Right cardiac atrium (tissue), 5 donors: ENCODE data around the gene GDPD5. TPM values are rescaled to one million over a fixed set of nuclear protein-coding genes. Genes with fewer than 3 reads are reported as not detected.

Source experiments
- ATAC-seq, 2 donors: fragments of 200-7000 bp; cut with Tn5 transposase; one replicate each; pipeline versions ENCODE4 v1.8.0 to v1.9.1; 2020; ENCODE audit warnings: moderate library complexity in 2 of 2, mild to moderate bottlenecking in 1 of 2
- DNase-seq, 3 donors: peaks; one replicate each; pipeline ENCODE4 v3.0.0-alpha.2; 2020
- H3K27ac ChIP-seq: one replicate; pipeline ENCODE4 v1.5.1; 2013; ENCODE audit warnings: mild to moderate bottlenecking, low read length, control low read depth, moderate library complexity
- H3K27me3 ChIP-seq: one replicate; pipeline ENCODE4 v1.6.1; 2013; ENCODE audit not compliant: control insufficient read depth, insufficient read depth
- H3K4me1 ChIP-seq: one replicate; pipeline ENCODE4 v1.6.1; 2013; ENCODE audit warnings: low read length; ENCODE audit not compliant: control insufficient read depth, insufficient read depth
- H3K4me3 ChIP-seq: one replicate; pipeline ENCODE4 v1.5.1; 2013; ENCODE audit warnings: low read length, control low read depth
- H3K9me3 ChIP-seq: one replicate; pipeline ENCODE4 v1.6.1; 2013; ENCODE audit warnings: low read length; ENCODE audit not compliant: control insufficient read depth
- WGBS: extraction: QIAGEN DNeasy Blood & Tissue Kit; methylation state at CpG from one replicate; pipeline ENCODE4 v1.1.7; 2013; 5-methylcytosine and 5-hydroxymethylcytosine counted together
- intact Hi-C, 4 donors: fragments of 100-400 bp; cut with DNase I; formaldehyde crosslinking; loops; one replicate each; pipeline versions ENCODE4 v1.11.0 to v1.14.0; 2022 to 2023
- polyA plus RNA-seq: library from polyadenylated mRNA; stranded (reverse); fragments of 200-250 nt; gene quantifications from one replicate; pipeline ENCODE4 v1.2.3, GENCODE V29; 2013
- total RNA-seq, 4 donors: library from RNA; stranded (reverse); fragmentation: NEBNext Ultra II Directional; extraction: Animal tissue kit (Norgen Biotek cat#: 25700); gene quantifications; one replicate each; pipeline ENCODE4 v1.2.1, GENCODE V29; 2021
- donor health status: healthy with polysubstance abuse.
- donor health status: DM: no; HTN: yes; CAD: no.
- donor health status: DM: no; HTN: no; CAD: no.
- donor health status: DM: no; HTN: yes; CAD: no; lungs with severe emphysema.
- donor health status: DM: yes; HTN: yes; CAD: no.

The GDPD5 gene
- total and polyA plus RNA-seq, 5 donors: 5.3 to 8.5 (median 7.8) TPM

DNA sequence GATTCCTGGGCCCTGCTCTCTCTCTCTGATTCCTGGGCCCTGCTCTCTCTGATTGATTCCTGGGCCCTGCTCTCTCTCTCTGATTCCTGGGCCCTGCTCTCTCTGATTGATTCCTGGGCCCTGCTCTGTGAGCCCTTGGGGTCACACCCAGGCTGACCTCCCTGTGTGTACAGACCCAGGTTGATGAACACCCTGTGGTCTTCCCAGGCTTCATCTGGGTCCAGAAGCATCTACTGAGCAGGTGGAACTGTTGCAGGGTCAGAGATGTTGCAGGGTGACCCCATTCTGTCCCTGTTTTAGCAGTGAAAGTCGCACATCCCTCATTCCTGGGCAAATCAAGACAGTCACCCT is 16.3 kb upstream of the GDPD5 start:
- intact Hi-C loops: no loop called here
- ATAC-seq (no peak), DNase-seq (no peak)
- Histone ChIP-seq H3K9me3 (no peaks in the 10 kb centered on the region), H3K4me1 (no peaks in the 10 kb centered on the region), H3K27ac (no peak overlapping the region), H3K27me3 (no peaks in the 10 kb centered on the region), H3K4me3 (no peak overlapping the region)
- WGBS: 90% methylated on average over 1 of the region's 1 CpG

DNA sequence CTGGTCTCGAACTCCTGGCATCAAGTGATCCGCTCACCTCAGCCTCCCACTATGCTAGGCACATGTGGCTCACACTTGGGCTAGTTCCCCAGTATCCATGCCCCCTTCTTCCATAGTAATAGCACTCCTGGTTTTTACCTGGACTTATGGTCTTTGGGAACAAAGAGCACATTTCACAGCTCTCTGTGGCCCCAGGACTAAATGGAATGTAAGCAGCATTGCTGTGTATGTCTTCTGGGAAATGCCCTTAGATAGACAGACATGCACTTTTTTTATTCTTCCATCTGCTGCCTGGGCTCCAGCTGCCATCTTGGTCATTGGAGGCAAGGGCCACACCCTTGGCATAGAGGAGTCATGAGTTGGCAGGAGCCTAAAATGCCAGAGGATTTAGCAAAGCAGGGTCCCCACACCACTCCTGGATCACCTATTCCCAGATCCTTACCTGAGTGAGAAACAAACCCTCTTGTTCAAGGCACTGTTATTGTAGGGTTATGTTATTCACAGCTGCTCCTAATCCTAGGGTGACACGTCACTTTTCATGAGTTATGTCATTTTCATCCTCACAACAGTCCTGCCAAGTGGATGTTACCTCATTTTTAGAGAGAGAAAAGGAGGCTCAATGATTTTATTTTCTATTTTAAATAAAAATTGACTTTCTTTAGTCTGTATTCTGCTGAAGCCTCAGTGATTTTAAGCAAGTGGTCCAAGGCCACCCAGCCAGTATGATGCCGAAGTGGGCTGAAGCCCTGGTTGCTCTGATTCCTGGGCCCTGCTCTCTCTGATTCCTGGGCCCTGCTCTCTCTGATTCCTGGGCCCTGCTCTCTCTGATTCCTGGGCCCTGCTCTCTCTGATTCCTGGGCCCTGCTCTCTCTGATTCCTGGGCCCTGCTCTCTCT is 15.7 kb upstream of the GDPD5 start:
- Histone ChIP-seq H3K4me3 (no peak overlapping the region), H3K9me3 (no peaks in the 10 kb centered on the region), H3K27me3 (no peaks in the 10 kb centered on the region), H3K27ac (no peak overlapping the region), H3K4me1 (no peaks in the 10 kb centered on the region)
- DNase-seq (no peak), ATAC-seq (no peak)
- 94% methylated on average over 4 of the region's 4 CpGs for WGBS
- intact Hi-C loops: no loop called here

DNA sequence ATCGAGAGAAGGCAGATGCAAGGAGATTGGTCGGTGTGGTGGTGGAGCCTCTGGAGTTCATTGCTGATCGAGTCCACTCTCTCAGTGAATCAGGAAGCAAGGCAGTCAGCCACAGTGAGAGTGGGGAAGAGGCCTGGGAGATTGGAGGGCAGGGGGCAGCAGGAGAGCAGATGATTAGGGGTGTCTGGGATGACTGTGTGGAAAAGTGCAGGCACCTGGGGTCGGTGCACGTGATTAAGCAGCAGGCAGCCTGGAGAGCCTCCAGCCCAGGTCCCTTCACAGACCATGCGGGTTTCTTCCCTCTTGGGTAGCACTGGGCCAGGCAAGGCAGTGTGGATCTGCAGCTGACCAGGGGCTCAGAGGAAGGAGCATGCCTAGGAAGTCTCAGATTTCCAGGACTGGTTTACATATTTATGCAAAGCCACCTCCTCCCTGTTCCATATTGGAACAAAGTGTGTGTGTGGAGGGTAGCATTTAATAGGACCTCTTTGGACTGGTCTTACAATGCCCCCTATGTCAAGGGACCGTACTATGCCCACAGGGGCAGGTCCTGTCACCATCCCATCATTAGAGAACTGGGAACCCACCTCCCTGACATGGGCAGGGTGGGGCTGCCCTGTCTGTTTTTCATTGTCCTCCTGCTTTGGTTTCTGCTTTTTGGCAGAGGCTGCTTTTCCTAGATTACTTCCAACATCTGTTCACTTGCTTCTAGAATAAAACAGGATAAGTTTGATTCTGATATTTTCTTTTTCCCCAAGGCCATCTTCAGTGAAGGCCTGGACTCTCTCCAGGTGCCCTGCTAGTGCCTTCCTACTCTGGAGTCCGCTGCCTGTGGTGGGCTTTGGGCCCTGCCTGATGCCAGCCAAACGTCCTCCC is 14.0 kb upstream of the GDPD5 start:
- Histone ChIP-seq H3K27me3 (no peaks in the 10 kb centered on the region), H3K4me1 (no peaks in the 10 kb centered on the region), H3K9me3 (no peaks in the 10 kb centered on the region), H3K4me3 (no peak overlapping the region), H3K27ac (no peak overlapping the region)
- intact Hi-C loops: no loop called here
- WGBS: 58% methylated on average over 9 of the region's 9 CpGs
- ATAC-seq (no peak), DNase-seq (no peak)

DNA sequence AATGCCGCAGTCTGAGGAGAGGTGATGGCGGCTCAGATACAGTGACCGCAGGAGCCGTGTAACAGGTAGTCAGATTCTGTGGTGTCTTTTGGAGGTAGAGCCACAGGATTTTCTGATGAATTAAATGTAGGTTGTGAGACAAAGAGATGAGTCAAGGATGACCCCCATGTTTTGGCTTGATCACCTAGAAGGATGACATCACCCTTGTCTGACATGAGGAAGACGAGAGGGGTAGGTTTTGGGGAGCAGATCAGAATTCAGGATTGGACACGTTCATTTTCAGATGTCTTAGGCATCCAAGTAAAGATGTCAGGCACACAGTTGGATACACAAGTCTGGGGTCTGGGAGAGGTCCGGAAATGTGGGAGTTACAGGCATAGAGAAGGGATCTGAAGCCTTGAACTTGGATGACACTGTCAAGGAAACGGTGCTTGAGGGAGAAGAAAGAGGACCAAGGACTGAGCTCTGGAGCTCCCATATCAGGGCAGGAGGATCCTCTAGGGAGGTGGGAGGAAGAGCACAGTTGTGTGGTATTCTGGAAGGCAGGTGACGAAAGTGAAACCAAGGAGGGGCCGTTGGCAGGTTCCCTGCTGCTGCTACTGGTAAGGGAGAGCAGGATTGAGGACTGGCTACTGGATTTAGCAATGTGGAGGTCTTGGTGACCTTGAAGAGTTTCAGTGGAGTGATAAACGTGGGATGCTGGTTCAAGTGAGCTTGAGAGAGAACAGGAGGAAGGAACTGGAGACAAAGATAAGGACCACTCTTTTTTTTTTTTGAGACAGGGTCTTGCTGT is 12.6 kb upstream of the GDPD5 start:
- Histone ChIP-seq H3K4me3 (no peak overlapping the region), H3K9me3 (no peaks in the 10 kb centered on the region), H3K27ac (no peak overlapping the region), H3K4me1 (no peaks in the 10 kb centered on the region), H3K27me3 (no peaks in the 10 kb centered on the region)
- intact Hi-C loops: no loop called here
- DNase-seq (no peak), ATAC-seq (no peak)
- WGBS: 76% methylated on average over 11 of the region's 11 CpGs

DNA sequence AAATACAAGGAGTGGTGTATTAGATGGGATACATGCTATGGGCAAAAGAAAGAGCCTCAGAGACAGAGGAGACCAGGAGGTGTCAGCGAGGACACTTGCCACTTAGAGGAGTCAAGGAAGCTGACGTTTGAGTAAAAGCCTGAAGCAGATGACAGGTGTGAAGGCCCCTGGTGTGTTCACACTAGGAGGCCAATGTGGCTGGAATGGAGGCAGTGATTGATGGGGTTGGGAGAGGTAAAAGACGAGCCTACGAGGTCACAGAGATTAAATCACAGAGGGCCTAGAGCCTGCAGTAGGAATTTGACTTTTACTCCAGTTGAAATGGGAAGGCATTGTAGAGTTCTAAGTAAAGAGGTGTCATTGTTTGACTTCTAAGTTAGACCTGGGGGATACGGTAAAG is 12.0 kb upstream of the GDPD5 start:
- H3K4me3 ChIP-seq: no peak overlapping the region
- H3K27ac ChIP-seq: no peak overlapping the region
- ATAC-seq (no peak), DNase-seq (no peak)
- H3K9me3 ChIP-seq: no peaks in the 10 kb centered on the region
- WGBS: 85% methylated on average over 5 of the region's 5 CpGs
- intact Hi-C loops: no loop called here
- no peaks in the 10 kb centered on the region for H3K4me1 ChIP-seq
- H3K27me3 ChIP-seq: no peaks in the 10 kb centered on the region

DNA sequence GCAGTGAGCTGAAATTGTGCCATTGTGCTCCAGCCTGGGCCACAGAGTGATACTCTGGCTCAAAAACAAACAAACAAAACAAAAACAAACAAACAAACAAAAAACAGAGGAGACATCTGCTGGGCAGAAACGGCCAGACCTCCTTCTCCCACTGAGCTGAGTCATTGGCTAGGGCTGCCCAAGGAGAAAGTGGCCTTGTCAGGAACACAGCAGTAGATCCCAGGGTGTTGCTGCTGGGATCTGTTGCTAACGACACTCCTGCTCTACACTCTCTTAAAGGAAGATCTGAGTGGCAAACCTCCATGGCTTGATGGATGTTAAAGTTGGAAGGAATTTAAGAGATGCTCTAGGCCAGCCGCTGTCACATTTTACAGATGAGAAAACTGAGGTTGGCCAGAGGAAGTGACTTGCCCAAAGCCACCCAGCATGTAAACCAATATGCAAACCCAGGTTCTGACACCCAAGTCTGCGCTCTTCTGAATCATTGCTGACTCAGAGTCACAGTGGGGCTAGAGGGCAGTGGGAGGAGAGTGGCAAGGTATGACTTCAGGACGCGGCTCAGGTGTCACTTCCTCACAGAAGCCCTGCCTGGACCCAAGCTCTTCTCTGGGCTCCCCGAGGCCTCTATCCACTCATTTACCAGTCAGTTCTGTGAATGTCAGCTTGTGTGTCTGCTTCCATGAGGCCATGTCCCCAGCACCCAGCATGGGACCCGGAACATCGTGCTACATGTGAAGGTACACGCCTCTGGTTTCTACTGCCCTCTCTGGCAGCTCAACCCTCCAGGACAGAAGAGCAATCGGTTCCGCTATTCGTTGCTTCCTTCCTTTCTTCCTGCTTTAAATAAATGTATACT is 11.3 kb upstream of the GDPD5 start:
- WGBS: 71% methylated on average over 13 of the region's 13 CpGs
- no peaks in the 10 kb centered on the region for H3K9me3 ChIP-seq
- H3K4me3 ChIP-seq: no peak overlapping the region
- DNase-seq: no peak
- no peaks in the 10 kb centered on the region for H3K4me1 ChIP-seq
- ATAC-seq: no peak
- H3K27ac ChIP-seq: no peak overlapping the region
- H3K27me3 ChIP-seq: no peaks in the 10 kb centered on the region
- intact Hi-C loops: no loop called here

DNA sequence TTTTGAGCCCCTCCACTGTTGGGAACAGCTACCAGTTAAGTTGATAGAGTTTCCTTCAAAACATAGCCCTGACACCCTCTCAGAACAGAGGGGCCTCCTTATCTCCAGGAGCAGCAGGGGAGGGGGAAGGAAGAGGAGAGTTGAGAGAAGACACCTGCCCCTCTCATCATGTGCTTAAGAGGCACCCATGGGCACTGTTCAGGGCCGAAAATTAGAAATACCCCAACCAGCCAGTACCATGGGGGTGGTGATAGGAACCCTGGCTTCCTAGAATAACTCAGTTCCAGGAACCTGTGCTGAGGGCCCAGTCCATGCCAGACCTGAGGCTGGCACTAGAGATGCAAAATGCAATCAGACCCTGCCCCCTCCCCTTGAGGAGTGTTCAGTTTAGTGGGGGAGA is 9.3 kb upstream of the GDPD5 start:
- no peak for ATAC-seq
- Histone ChIP-seq H3K4me1 (no peaks in the 10 kb centered on the region), H3K4me3 (no peak overlapping the region), H3K27ac (no peak overlapping the region), H3K9me3 (no peaks in the 10 kb centered on the region), H3K27me3 (no peaks in the 10 kb centered on the region)
- intact Hi-C loops: no loop called here
- no peak for DNase-seq
- 43% methylated on average over 1 of the region's 1 CpG for WGBS

DNA sequence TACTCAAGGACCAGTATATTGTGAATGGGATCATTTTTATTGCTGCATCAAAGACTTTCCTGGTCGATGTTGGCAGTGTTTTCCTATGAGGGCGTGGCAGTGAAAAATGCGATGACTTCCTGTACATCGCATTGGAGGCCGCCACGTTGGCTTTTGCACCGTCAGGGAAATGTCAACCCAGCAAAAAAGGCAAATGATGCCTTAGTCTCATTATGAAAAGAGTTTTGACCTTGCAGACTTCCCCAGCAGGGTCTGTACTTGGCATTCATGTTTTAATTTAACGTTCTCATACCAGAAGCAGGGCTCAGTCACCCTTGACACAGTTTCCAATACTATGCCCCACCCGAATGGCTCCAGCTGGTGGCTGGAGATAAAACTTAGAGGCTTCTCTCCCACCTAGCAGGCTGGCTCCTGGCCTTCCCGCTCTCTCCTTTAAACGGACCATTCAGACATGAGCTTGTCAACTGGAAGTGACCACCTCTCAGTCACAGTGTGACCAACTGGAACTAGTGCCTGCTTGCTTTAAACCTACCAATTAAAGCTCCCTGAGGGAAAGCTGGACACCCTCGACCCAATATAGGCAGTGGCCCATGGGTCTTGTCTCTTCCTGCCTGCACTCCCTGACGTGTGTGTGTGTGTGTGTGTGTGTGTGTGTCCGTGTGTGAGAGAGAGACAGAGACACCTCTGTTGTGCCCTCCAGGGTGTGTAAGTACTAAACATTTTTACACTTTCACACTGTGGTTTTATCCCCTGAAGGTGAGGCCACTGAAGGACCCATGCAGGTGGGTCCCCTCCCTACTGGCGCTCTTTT is 8.7 kb upstream of the GDPD5 start:
- no peaks in the 10 kb centered on the region for H3K9me3 ChIP-seq
- intact Hi-C loops: loop anchor here in 3 of 4 donors (5.0 kb wide), 2 partner anchors 87 to 147 kb away; no protein-coding TSS in a partner anchor
- no peak overlapping the region for H3K27ac ChIP-seq
- WGBS: 41% methylated on average over 15 of the region's 15 CpGs
- peak in 1 of 2 donors; percentile 12 for ATAC-seq
- DNase-seq: no peak
- no peaks in the 10 kb centered on the region for H3K27me3 ChIP-seq
- H3K4me1 ChIP-seq: no peaks in the 10 kb centered on the region
- H3K4me3 ChIP-seq: no peak overlapping the region

DNA sequence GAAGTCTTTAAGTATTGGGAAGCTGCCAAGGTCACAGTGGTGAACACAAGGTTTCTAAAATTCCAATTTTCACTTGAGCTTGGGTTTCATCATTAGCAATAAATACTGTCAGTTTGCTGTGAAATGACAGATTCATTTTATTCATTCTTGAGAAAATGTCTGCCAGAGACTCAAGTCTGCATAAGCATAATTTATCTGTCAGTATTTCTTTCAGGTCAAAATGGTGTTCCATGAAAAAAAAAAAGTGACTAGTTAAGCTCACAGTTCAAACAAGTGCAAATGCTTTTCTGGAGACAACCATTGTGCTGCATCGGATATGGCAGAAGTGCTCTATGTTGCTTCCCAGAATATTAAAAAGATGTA is 8.1 kb upstream of the GDPD5 start:
- DNase-seq: no peak
- H3K27me3 ChIP-seq: no peaks in the 10 kb centered on the region
- WGBS: 87% methylated on average over 1 of the region's 1 CpG
- no peaks in the 10 kb centered on the region for H3K9me3 ChIP-seq
- H3K4me3 ChIP-seq: no peak overlapping the region
- H3K4me1 ChIP-seq: no peaks in the 10 kb centered on the region
- ATAC-seq: no peak
- H3K27ac ChIP-seq: no peak overlapping the region
- intact Hi-C loops: loop anchor here in 3 of 4 donors (2.0 to 5.0 kb wide), 3 partner anchors 87 to 147 kb away; no protein-coding TSS in a partner anchor
